GM12878 (cell line): ENCODE data around the gene TEX13B. TPM values are rescaled to one million over a fixed set of nuclear protein-coding genes. Genes with fewer than 3 reads are reported as not detected.

Experiments used
- ATAC-seq: fragments of 200-7000 bp; cut with Tn5 transposase; 3 replicates; pipeline ENCODE4 v1.9.1; 2020; ENCODE audit warnings: mild to moderate bottlenecking, moderate library complexity
- BruUV-seq: library from RNA; stranded (reverse); fragments of 400-500 nt; replicated peaks from 2 replicates; lab custom pipeline; 2021; lab: Mats Ljungman, UMichigan
- CTCF ChIA-PET: fragments of 300-600 bp; sonication (Branson Sonifier 250); formaldehyde crosslinking; extraction: SDS; loops from one replicate; lab custom pipeline; 2021; ENCODE audit warnings: inconsistent platforms; lab: Yijun Ruan, JAX
- POLR2A ChIA-PET: fragments of 350-600 bp; formaldehyde crosslinking; extraction: SDS; loops from one replicate; lab custom pipeline; 2021; ENCODE audit warnings: inconsistent platforms; lab: Charles Lee
- RAD21 ChIA-PET: fragments of 300-600 bp; sonication (Branson Sonifier 250); formaldehyde crosslinking; loops from one replicate; lab custom pipeline; 2023; ENCODE audit warnings: antibody characterized with exemption; ENCODE audit not compliant: unreplicated experiment; lab: Charles Lee
- SMC1A ChIA-PET: fragments of 300-600 bp; sonication (Branson Sonifier 250); formaldehyde crosslinking; loops from one replicate; lab custom pipeline; 2023; ENCODE audit not compliant: unreplicated experiment, uncharacterized antibody; lab: Charles Lee
- DNase-seq: peaks from one replicate; pipeline ENCODE4 v3.0.0-alpha.2; 2011; ENCODE audit warnings: low read depth, low spot score
- FAIRE-seq: peaks from 3 replicates; lab custom pipeline; 2011; peaks lifted over from hg19 to GRCh38; lab: Jason Lieb, UNC
- H2AFZ ChIP-seq: 2 replicates; pipeline ENCODE4 v1.6.0; 2011; ENCODE audit warnings: low read depth, low read length, control low read depth; ENCODE audit not compliant: control insufficient read depth
- H3K27ac ChIP-seq: 2 replicates; pipeline ENCODE4 v1.5.1; 2011; ENCODE audit warnings: control low read depth; ENCODE audit not compliant: control insufficient read depth, insufficient read depth
- H3K27me3 ChIP-seq, 2 experiments: replicated peaks in 1 of 2; 2 replicates each; pipeline versions ENCODE4 v1.6.0 to v1.6.1; 2011; ENCODE audit warnings: low read length in 1 of 2; ENCODE audit not compliant: control insufficient read depth in 2 of 2, insufficient read depth in 2 of 2
- H3K36me3 ChIP-seq, 2 experiments: 2 replicates each; pipeline ENCODE4 v1.5.1; 2011; ENCODE audit warnings: low read length in 1 of 2; ENCODE audit not compliant: control insufficient read depth in 2 of 2, insufficient read depth in 2 of 2
- H3K4me1 ChIP-seq: 2 replicates; pipeline ENCODE4 v1.6.1; 2011; ENCODE audit warnings: mild to moderate bottlenecking, low read length, moderate library complexity, mixed read lengths; ENCODE audit not compliant: control insufficient read depth, insufficient read depth
- H3K4me2 ChIP-seq: 2 replicates; pipeline ENCODE4 v1.6.0; 2011; ENCODE audit warnings: control low read depth; ENCODE audit not compliant: control insufficient read depth, insufficient read depth
- H3K4me3 ChIP-seq: fragments of 200-600 bp; sonication (generic); 2 replicates; pipeline ENCODE4 v1.5.1; 2016
- H3K79me2 ChIP-seq: 2 replicates; pipeline ENCODE4 v1.6.0; 2011; ENCODE audit warnings: low read length; ENCODE audit not compliant: control insufficient read depth, insufficient read depth
- H3K9ac ChIP-seq: 2 replicates; pipeline ENCODE4 v1.8.0; 2011; ENCODE audit warnings: low read length, control low read depth, mixed read lengths; ENCODE audit not compliant: control insufficient read depth, insufficient read depth
- H3K9me3 ChIP-seq: replicated peaks from 3 replicates; pipeline ENCODE4 v1.5.1; 2011; ENCODE audit warnings: mild to moderate bottlenecking, low read length; ENCODE audit not compliant: control insufficient read depth, insufficient read depth
- H4K20me1 ChIP-seq: 2 replicates; pipeline ENCODE4 v1.6.0; 2011; ENCODE audit not compliant: control insufficient read depth, insufficient read depth
- BCLAF1 ChIP-seq: fragments of 450-650 bp; IDR thresholded peaks from 2 replicates; pipeline ENCODE4 v1.6.1; 2017; ENCODE audit warnings: antibody characterized with exemption, mild to moderate bottlenecking, moderate library complexity
- CHD4 ChIP-seq: fragments of 200-600 bp; sonication (generic); IDR thresholded peaks from 2 replicates; pipeline ENCODE4 v1.6.1; 2016; ENCODE audit warnings: mild to moderate bottlenecking
- ELK1 ChIP-seq: IDR thresholded peaks from 2 replicates; pipeline ENCODE4 v1.6.1; 2012; ENCODE audit warnings: low read depth, low read length, improper control_type of control experiment
- FOXK2 ChIP-seq: fragments of 450-650 bp; IDR thresholded peaks from 2 replicates; pipeline ENCODE4 v1.6.1; 2017; ENCODE audit warnings: mild to moderate bottlenecking, moderate library complexity
- IRF4 ChIP-seq: IDR thresholded peaks from 2 replicates; pipeline ENCODE4 v1.6.1; 2011; ENCODE audit warnings: low read depth, low read length
- POLR2AphosphoS5 ChIP-seq: IDR thresholded peaks from 2 replicates; pipeline ENCODE4 v1.6.1; 2011; ENCODE audit warnings: mild to moderate bottlenecking, low read length, inconsistent platforms
- WGBS: methylation state at CpG from one replicate; pipeline ENCODE4 v1.1.6; 2016; ENCODE audit warnings: low lambda C conversion rate; ENCODE audit not compliant: insufficient replicate concordance, insufficient coverage; ENCODE audit errors: missing lambda C conversion rate; 5-methylcytosine and 5-hydroxymethylcytosine counted together
- in situ Hi-C: fragments of 300-500 bp; cut with MboI; formaldehyde crosslinking; loops from 9 replicates; pipeline ENCODE4 v1.14.3; 2018; ENCODE audit warnings: mixed read lengths
- intact Hi-C: fragments of 100-400 bp; cut with micrococcal nuclease; formaldehyde crosslinking; loops from one replicate; pipeline ENCODE4 v1.14.2; 2022; ENCODE audit not compliant: unreplicated experiment
- polyA plus RNA-seq, 11 experiments: library from polyadenylated mRNA; depleted of rRNA in 4 of 11; unstranded in 6 of 11; stranded (reverse) in 5 of 11; fragments of >200 nt; fragmentation: Nextera tagmentation in 4 of 11; fragmentation: Illumina TruSeq in 1 of 11; extraction: Ambion mirVana in 4 of 11; extraction: Trizol in 1 of 11; gene quantifications; 1 replicate in 1 of 11; 2 replicates in 10 of 11; pipeline versions ENCODE4 v1.2.1 to v1.2.3, GENCODE V29; 2011 to 2016; ENCODE audit warnings: inconsistent platforms in 2 of 11, missing spikeins in 2 of 11, low read depth in 1 of 11
- total RNA-seq, 4 experiments: library from RNA; depleted of rRNA in 3 of 4; stranded (reverse); fragments of >200 nt in 3 of 4; fragmentation: Illumina TruSeq in 1 of 4; extraction: Trizol in 1 of 4; gene quantifications; 2 replicates each; pipeline versions ENCODE4 v1.2.1 to v1.2.3, GENCODE V29; 2013 to 2021
- TF ChIP-seq, protein P1 (sequence below): fragments of 450-650 bp; IDR thresholded peaks from 2 replicates; pipeline ENCODE4 v1.6.1; 2017; ENCODE audit warnings: low read depth, mild to moderate bottlenecking, moderate library complexity
- TF ChIP-seq, protein P2 (sequence below): IDR thresholded peaks from 2 replicates; pipeline ENCODE4 v1.6.1; 2012; ENCODE audit warnings: low read depth, low read length, improper control_type of control experiment

Gene TEX13B
- total and polyA plus RNA-seq, 10 of the 15 experiments (the other 5 are each of a cell fraction or from before 2014, with no cell fraction given) = not detected

- TF ChIP-seq, protein P1, sequence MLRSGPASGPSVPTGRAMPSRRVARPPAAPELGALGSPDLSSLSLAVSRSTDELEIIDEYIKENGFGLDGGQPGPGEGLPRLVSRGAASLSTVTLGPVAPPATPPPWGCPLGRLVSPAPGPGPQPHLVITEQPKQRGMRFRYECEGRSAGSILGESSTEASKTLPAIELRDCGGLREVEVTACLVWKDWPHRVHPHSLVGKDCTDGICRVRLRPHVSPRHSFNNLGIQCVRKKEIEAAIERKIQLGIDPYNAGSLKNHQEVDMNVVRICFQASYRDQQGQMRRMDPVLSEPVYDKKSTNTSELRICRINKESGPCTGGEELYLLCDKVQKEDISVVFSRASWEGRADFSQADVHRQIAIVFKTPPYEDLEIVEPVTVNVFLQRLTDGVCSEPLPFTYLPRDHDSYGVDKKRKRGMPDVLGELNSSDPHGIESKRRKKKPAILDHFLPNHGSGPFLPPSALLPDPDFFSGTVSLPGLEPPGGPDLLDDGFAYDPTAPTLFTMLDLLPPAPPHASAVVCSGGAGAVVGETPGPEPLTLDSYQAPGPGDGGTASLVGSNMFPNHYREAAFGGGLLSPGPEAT = no peak
- TF ChIP-seq CHD4 = no peak
- TF ChIP-seq, all 136 proteins: peak for 0
Observed at GRCh38 chrX:108025954-108026600, 43.9 kb upstream of the TEX13B start (continued).

GRCh38 chrX:108025376-108025775 is 43.2 kb upstream of the TEX13B start:
- Histone ChIP-seq H3K4me3 (no peak overlapping the region), H3K4me2 (no peak overlapping the region), H4K20me1 (no peaks in the 10 kb centered on the region), H3K79me2 (no peaks in the 10 kb centered on the region), H3K4me1 (no peaks in the 10 kb centered on the region), H3K36me3 (no peaks in the 10 kb centered on the region), H2AFZ (no peak overlapping the region), H3K27me3 (no peaks in the 10 kb centered on the region), H3K27ac (no peak overlapping the region), H3K9ac (no peak overlapping the region)
- ChIA-PET SMC1A (no interaction called here), RAD21 (no interaction called here)
- FAIRE-seq = no peak
- 29% methylated on average over 1 of the region's 1 CpG for WGBS
- ATAC-seq = no peak
- TF ChIP-seq IRF4 = no peak
- TF ChIP-seq ELK1 = no peak
- no peak for TF ChIP-seq POLR2AphosphoS5
- no peak for TF ChIP-seq FOXK2
- TF ChIP-seq BCLAF1 = no peak
- TF ChIP-seq, protein P2, sequence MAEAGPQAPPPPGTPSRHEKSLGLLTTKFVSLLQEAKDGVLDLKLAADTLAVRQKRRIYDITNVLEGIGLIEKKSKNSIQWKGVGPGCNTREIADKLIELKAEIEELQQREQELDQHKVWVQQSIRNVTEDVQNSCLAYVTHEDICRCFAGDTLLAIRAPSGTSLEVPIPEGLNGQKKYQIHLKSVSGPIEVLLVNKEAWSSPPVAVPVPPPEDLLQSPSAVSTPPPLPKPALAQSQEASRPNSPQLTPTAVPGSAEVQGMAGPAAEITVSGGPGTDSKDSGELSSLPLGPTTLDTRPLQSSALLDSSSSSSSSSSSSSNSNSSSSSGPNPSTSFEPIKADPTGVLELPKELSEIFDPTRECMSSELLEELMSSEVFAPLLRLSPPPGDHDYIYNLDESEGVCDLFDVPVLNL = no peak
- TF ChIP-seq, all 136 proteins: peak for 0
- H3K9me3 ChIP-seq = no peaks in the 10 kb centered on the region
- intact Hi-C loops = no loop called here
- POLR2A ChIA-PET = no interaction called here
- CTCF ChIA-PET = no interaction called here
- no TSS peak for BruUV-seq
- DNase-seq = no peak
- in situ Hi-C loops = no loop called here
